Measurements from ENCODE around the gene TOMM20L.
A peak's percentile ranks its signal among the peaks of the same experiment; 100 is the strongest.

The TOMM20L gene

DNA sequence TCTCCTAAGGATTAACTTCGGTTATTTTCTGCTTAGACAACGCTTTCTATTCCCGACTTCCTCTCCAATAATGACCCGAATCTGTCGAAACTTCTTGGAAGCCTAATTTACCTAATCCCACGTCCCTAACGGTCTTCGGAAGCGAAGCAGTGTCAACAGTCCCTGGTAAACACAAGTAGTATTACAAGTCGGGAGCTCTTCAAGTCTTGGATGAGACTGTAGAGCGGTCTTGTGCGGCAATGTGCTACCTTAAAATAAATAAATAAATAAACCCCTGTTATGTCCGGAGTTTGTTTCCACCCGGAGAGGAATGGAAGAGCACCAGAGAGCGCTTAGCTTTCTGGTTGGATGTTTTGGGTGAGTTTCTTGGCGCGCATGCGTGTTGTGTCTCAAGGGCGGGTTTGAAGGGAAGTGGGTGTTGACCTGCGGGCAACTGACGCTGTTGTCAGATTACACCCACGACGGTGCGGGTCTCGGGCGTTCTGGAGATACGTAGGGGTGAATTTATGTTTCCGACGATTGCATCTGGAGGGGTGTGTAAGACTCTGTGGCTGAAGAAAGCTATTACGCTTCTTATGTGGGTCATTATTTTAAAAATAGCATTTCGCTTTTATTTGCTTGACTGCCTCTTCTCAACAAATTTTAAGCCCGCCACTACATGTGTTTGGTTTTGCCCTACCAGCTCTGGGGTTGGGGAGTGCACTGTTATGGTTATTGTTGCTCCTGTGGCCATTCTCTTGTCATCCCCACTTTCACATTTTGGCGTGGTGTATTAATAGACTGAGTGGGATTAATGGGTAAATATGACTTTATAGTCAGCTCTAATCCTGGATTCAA is 31.8 kb downstream of the TOMM20L start, which contains the start of the genes KIAA0586 and TIMM9:
TSS of gene KIAA0586 (plus strand) at position 439 of the 837 bp plus-strand sequence. CDS start 546 bp downstream, outside the sequence.
TSS of gene TIMM9 (minus strand) at position 251 of the 837 bp plus-strand sequence. CDS start 15,586 bp downstream, outside the sequence.
- peak; percentile 98 for DNase-seq

GRCh38 chr14:58428118-58428683 is 32.5 kb downstream of the TOMM20L start:
- peak; percentile 24 to 39 for DNase-seq

GRCh38 chr14:58430156-58430555 is 34.4 kb downstream of the TOMM20L start:
- no peak for DNase-seq

DNA sequence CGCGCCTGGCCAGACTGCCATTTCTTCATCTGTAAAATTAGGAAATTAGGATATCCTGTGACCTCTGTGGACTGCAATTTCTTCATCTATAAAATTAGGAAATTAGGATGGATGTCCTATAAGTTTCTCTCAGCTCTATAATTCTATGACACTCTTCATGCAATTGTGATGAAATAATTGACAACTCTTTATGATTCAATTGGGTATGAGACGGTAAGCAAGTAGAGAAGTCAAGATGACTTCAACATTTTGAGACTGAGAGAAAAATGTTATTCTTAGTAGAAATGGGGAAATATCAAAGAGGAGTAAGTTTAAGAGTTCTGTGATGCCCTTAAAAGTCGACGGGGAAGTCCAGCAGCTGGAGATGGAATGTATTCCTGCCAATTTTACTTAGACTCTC is 43.7 kb downstream of the TOMM20L start:
- DNase-seq = peak; percentile 67 to 71

DNA sequence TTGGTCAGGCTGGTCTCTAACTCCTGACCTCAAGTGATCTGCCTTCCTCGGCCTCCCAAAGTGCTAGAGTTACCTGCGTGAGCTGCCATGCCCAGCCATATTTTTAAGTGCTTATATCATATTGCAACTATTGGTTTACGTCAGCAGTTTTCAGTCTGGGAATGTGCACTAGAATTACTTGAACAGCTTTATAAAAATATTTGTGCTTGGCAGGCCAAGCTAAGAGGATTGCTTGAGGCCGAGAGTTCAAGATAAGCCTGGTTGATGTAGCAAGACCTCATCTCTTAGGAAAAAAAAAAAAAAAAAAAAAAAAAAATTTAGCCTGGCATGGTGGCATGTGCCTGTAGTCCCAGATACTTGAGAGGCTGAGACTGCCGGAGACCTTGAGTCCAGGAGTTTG is 48.9 kb downstream of the TOMM20L start:
- DNase-seq = no peak

DNA sequence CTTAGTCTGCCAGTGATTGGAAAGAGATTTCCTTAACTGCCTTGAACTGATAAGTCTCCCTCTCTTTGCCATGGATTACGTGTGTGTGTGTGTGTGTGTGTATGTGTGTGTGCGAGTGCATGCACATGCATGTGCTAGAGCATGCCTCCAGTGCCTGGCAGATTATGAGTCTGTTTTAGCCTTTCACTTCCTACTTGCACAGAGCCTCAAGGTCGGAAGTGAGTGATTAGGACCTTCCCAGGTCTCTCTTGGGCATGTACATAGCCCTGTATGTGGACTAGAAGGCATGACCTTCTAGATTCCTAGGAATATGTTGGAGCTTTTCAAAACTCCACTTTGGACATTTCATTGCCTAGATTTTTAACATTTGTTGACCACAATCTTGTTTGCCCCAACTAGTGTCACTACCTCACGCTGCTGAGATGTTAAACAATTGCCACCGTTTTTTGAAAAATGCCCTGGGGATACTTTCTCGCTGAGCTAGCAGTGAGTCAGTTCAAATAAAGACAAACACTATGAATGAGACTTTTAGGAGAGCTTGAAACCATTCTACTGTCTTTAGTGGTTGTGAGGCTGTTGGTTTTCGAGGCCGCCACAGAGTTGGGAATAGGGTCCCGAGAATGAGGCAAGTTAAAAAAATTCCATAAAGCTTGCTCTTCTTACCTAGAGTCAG is 60.0 kb downstream of the TOMM20L start:
- no peak for DNase-seq
